GM23248 (cell line): ENCODE data around the gene FARP2.

Experiments
- EZH2 ChIP-seq: fragments of 200-600 bp; sonication (generic); IDR thresholded peaks from 2 replicates; pipeline ENCODE4 v1.6.1; 2018; ENCODE audit warnings: antibody characterized with exemption, mild to moderate bottlenecking; ENCODE audit not compliant: insufficient read depth, poor library complexity, severe bottlenecking
- EZH2phosphoT487 ChIP-seq: fragments of 200-600 bp; sonication (generic); IDR thresholded peaks from 2 replicates; pipeline ENCODE4 v1.6.1; 2018; ENCODE audit warnings: antibody characterized with exemption, moderate library complexity, mild to moderate bottlenecking, low read depth; ENCODE audit not compliant: insufficient read depth

DNA sequence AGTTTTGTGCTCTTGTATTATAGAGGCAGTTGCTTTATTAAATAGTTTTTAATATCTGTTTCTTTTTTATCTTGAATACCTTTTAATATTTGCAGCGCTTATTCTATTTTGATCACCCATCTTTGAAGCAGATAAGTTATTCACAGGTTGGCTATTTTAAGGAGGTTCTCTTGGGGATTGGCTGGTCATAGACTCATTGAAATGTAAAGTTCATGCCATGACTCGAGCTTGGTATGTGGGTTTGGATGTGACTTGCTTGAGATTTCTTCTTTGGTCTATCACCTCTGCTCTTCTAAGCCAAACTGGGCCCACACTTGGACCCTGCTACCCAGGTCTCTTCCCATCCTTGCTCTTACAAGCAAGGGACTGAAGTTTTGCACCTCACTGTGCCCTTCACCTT, 33.6 kb downstream of the FARP2 start:
- TF ChIP-seq EZH2phosphoT487, result no peak
- TF ChIP-seq EZH2, result no peak
